Right renal cortex interstitium (tissue), 3 donors: ENCODE data around the gene SQSTM1. TPM values are rescaled to one million over a fixed set of nuclear protein-coding genes. Genes with fewer than 3 reads are reported as not detected.
"Not testable (repeated sequence)": the region's sequence is repeated elsewhere in the genome, so short reads cannot be mapped to it uniquely, and the experiment has no call there.

Experiments
- DNase-seq, 3 donors: peaks; one replicate each; pipeline ENCODE4 v3.0.0-alpha.2; 2013; ENCODE audit warnings: low read depth in 3 of 3, low spot score in 2 of 3
- polyA plus RNA-seq, 3 donors: library from polyadenylated mRNA; unstranded; fragments of 120-200 nt; gene quantifications; one replicate each; pipeline ENCODE4 v1.2.1, GENCODE V29; 2013; ENCODE audit not compliant: insufficient read length in 3 of 3

The SQSTM1 gene
- polyA plus RNA-seq, 3 donors: 85.1 to 96.5 (median 86.4) TPM

- DNase-seq: not testable (repeated sequence)
These were observed 50.8 kb downstream of the SQSTM1 start for GRCh38 chr5:179871533-179871932.

GRCh38 chr5:179872055-179872827 is 51.5 kb downstream of the SQSTM1 start:
- DNase-seq: no peak

DNA sequence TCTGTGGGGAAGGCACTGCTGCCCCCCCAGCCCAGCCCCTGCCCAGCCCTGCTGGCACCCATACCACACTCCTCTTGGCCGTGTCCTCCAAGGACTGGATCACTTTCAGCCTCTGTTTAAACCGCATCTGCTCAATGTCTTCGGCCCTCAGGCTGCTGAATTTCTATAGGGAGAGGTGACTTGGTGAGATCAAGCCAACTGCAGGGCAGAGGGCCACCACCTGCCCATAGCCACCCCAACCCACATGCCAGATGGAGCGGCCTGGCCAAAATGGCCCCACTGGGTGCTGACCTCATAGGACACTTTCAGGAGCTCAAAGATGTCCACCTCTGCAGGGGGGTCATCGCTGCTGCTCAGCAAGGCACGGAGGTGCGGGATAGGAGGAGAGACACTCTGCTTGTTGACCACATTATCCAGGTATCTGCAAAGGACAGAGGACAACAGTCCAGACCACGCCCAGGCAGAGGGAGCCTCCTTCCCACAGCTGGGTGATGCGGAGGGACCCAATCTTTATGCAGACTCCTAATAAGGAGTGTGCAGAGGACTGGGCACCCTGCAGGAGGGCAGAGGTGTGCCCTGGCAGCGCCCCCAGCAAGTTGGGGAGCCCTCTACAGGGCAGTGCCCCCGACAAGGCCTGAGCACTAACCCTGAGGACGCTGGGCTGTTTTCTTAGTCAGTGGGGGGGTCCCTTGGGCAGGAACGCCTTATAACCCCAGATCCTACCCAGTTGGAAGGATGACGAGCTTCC is 52.3 kb downstream of the SQSTM1 start:
- DNase-seq: no peak

DNA sequence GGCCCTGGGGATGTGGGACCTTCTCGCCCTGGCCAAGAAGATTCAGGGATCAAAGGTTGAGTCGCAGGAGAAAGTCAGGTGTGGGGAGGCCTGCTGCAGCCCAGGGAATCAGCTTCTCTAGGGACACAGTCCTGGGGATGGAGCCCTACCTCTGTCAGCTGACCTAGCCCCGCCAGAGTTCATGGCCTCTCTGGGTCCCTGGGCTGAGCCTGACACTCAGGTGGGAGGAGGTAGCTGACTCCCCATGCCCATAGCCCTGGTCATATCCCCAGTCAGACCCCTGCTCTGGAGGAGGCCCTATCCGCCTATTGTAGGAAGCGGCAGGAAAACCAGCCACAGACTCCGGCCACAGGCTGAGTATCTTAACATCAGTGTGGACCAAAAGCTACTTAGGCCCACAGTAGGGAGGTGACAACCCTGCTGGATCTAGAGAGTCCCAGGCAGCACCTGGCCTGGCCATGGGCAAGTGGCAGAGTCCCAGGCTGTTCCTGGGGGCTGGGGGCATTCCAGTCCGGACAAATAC is 52.9 kb downstream of the SQSTM1 start:
- DNase-seq: no peak

GRCh38 chr5:179874136-179874535 is 53.4 kb downstream of the SQSTM1 start:
- no peak for DNase-seq

DNA sequence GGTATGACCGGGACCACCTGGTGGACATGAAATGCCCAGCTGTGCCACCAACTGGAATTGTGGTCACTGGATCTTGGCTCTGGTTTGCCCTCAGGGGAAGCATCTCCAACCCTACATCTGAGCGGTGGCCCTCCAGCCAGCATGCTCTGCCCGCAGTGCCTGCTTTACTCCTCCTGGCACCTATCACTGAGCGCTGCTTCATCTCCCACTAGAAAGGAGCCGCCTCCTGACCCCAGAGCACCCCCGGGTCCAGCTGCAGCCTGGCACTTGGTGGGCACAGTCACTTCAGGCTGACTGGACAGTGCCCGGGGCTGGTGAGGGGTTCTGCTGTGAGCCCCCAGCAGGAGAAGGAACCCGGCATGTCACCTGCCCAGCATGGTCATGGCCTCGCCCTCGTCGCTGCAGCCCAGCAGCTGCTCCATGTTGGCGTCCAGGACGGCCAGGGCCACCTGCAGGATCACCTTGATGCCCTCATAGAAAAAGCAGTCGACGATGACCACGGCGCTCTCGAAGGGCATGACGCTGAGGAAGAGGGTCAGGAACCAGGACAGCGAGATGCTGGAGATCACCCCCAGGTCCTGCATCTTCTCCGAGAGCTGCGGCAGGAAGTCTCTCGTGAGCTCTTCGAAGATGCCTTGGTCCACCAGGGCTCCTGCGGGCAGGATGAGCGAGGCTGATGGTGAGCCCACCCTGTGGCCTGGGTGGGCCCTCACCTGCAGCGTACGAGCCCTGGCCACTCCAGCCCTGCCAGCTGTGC is 54.0 kb downstream of the SQSTM1 start:
- no peak for DNase-seq

GRCh38 chr5:179875741-179876609 is 55.3 kb downstream of the SQSTM1 start:
- no peak for DNase-seq

DNA sequence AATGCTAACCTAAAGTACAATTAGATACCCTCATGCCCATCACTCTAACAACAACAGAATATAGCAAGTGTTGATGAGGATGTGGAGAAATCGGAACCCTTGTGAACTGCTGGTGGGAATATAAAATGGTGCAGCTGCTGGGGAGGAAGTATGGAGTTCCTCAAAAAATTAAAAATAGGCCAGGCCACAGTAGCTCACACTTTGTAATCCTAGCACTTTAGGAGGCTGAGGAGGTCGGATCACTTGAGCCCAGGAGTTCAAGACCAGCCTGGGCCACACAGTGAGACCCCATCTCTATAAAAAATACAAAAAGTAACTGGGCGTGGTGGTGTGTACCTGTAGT is 55.9 kb downstream of the SQSTM1 start:
- no peak for DNase-seq

DNA sequence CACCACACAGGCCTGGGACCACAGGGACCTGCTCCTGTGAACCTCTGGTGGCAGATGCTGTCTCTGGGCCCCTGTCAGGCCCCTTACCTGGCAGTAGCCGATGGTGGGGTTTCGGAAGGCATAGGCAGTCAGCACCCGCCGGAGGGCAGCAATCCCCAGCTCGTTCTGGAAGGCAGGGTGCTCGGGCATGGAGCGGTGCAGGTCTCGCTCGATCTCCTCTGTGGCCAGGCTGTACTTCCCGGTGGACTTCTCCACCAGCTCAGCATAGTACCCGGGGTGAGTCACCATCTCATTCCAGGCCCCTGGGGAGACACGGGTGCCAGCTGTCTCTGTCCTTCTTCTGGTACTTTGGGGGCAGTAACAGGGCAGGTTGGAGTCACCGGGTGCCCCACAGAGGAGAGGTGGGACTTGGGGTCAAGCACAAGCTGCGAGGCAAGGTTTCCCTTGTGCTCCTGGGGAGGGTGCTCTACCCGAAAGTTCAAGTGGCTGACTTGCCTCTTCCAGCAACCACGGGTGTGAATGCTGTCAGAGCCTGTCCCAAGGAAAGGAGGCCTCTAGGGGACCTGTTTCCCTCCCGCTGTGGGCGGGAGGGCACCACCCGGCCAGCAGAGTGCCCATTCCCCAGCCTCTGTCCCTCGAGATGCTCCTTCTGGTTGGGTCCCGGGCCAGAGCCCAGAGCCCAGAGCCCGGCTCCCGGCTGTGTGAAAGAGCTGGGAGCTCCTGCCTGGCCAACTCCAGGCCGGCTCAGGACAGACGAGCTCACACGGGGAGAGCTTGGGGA is 57.7 kb downstream of the SQSTM1 start:
- DNase-seq: no peak

DNA sequence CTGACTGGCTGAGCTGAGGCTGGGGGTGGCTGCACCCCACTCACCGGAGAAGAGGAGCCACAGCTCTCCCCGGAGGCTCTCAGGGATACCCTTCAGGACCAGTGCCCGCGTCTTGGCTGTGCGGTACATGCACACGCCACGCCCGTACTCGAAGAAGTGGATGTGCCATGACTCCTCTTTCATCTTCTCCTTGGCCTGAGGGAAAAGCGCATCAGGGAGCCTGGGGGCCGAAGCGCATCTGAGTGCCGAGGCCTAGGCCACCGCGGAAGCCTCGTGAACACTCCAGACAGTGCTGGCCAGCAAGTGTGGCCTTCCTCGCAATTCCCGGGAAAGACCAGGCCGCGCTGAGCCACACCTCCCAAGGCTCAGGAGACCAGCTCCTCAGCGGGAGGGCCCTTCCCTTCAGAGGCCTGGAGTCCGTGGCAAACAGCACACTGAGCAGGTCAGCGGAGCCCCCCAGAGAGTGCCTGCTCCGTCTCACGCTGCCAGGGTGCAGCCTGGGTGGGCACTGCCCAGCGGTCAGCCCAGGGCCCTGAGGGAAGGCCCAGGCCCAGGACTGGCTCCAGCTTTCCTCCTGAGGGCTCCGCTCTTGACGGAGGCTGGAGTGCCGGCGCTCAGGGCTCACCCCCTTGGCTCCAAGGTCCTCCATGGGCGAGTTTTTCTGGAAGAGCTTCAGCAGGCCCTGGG is 58.4 kb downstream of the SQSTM1 start:
- no peak for DNase-seq

- no peak for DNase-seq
These were observed 58.9 kb downstream of the SQSTM1 start for GRCh38 chr5:179879690-179880010.

GRCh38 chr5:179880066-179880650 is 59.5 kb downstream of the SQSTM1 start:
- no peak for DNase-seq

- DNase-seq: no peak
These were observed 60.3 kb downstream of the SQSTM1 start for GRCh38 chr5:179880848-179881590.

- DNase-seq: no peak
These were observed 61.6 kb downstream of the SQSTM1 start for GRCh38 chr5:179882338-179882737.

GRCh38 chr5:179883163-179883562 is 62.5 kb downstream of the SQSTM1 start:
- no peak for DNase-seq

DNA sequence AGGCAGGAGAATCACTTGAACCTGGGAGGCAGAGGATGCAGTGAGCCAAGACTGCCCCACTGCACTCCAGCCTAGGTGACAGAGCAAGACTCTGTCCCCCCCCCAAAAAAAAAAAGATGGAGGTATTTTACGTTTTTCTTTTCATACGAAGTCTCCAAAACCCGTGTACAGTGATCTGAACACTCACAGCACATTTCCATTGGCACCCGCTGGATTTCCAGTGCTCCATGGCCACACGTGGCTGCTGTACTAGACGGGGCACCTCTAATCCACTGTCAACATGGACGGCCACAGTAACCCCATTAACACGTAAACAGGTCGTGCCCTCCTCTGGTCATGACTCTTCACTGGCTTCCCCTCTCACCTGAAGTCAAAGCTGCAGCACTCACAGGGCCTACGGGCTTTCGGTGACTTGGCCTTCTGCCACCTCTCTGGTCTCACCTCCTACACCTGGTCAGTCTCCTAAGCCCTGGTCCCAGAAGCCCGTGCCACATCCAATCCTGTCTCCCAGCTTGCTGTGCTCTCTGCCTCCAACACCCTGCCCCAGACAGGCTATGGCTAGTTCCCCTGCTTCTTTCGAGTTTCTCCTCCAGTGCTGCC is 64.9 kb downstream of the SQSTM1 start:
- DNase-seq: no peak

DNA sequence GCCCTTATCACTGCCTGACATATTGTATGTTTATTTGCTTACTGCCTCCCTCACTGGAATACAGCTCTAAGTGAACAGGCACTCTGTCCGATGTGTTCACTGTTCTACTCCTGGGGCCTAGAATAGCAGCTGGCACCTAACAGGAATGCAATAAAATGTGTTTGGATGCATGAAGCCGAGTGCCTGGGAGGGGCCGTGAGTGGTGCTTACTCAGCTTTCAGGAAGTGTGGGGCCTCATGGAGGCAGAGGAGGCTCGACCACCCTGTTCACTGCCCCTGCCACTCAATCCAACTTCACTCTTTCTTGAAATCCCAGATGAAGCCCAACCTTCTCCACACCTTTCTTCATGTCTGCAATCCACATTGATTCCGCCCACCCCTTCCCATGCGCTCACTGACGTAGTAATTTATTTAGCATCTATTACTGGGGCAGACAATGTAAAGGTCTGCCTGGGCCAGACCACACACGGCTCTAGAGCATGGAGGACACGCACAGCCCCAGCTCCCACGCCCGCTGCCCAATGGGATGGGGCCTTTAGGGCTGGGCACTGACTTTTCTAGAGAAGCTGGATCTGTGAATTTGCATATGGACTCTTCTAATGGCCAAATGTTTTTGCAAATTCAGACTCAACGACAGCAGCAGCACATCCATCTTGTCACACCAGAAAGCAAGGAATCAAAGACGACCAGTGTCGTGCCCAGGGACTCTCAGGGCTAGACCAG is 65.6 kb downstream of the SQSTM1 start:
- no peak for DNase-seq
